Adrenal gland (tissue), 5 donors: ENCODE results near the gene PLA2G4E.

Experiments
- POLR2A ChIP-seq, 2 donors: fragments of 450-650 bp; IDR thresholded peaks; one replicate each; pipeline ENCODE4 v1.6.1; 2017; ENCODE audit warnings: antibody characterized with exemption in 2 of 2, mild to moderate bottlenecking in 2 of 2, moderate library complexity in 1 of 2
- TF ChIP-seq, protein P1 (sequence below), 6 experiments: fragments of 450-650 bp in 4 of 6; fragments of 200-600 bp in 2 of 6; sonication (generic) in 1 of 6; IDR thresholded peaks; 1 replicate in 5 of 6; 2 replicates in 1 of 6; pipeline versions ENCODE4 v1.5.1 to v1.8.0; 2016 to 2021; ENCODE audit warnings: antibody characterized with exemption in 6 of 6, mild to moderate bottlenecking in 2 of 6, moderate library complexity in 1 of 6
- donor health status: DM: no; HTN: no; CAD: no.

- TF ChIP-seq, protein P1, sequence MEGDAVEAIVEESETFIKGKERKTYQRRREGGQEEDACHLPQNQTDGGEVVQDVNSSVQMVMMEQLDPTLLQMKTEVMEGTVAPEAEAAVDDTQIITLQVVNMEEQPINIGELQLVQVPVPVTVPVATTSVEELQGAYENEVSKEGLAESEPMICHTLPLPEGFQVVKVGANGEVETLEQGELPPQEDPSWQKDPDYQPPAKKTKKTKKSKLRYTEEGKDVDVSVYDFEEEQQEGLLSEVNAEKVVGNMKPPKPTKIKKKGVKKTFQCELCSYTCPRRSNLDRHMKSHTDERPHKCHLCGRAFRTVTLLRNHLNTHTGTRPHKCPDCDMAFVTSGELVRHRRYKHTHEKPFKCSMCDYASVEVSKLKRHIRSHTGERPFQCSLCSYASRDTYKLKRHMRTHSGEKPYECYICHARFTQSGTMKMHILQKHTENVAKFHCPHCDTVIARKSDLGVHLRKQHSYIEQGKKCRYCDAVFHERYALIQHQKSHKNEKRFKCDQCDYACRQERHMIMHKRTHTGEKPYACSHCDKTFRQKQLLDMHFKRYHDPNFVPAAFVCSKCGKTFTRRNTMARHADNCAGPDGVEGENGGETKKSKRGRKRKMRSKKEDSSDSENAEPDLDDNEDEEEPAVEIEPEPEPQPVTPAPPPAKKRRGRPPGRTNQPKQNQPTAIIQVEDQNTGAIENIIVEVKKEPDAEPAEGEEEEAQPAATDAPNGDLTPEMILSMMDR (IDR thresholded peaks at IDR 0.05) = peak; percentile 82 to 90 (median 84)
- no peak for TF ChIP-seq POLR2A (IDR thresholded peaks at IDR 0.05)
Measured at GRCh38 chr15:42059661-42060476, 39.0 kb upstream of the PLA2G4E start.
